Measurements from ENCODE around the gene PCBP3. TPM values are rescaled to one million over a fixed set of nuclear protein-coding genes. Genes with fewer than 3 reads are reported as not detected.
A peak's percentile ranks its signal among the peaks of the same experiment; 100 is the strongest.
"Not testable (repeated sequence)": the region's sequence is repeated elsewhere in the genome, so short reads cannot be mapped to it uniquely, and the experiment has no call there.

Gene PCBP3
- total RNA-seq, 8 experiments from 2014 or later, result 2.5 to 20.9 (median 10.0) TPM

GRCh38 chr21:45814210-45814940 lies 170.8 kb downstream of the PCBP3 start:
- ATAC-seq (replicated peaks in 6 of 8), result not testable (repeated sequence)
- in situ Hi-C loops (cut with MboI; ENCODE audit: low pct_unique_long_range_greater_than_20kb in 2 of 9, low sequenced_read_pairs in 9 of 9, unreplicated experiment in 9 of 9), result loop anchor here in 8 of 9 experiments (10.0 to 25.0 kb wide), 2 partner anchors 252 to 270 kb away; partner anchors contain the start of gene SLC19A1 (in 1 of the 8)

GRCh38 chr21:45815781-45816180 lies 172.3 kb downstream of the PCBP3 start:
- not testable (repeated sequence) for H3K4me3 ChIP-seq; H3K4me1 ChIP-seq (replicated peaks in 1 of 2); ATAC-seq (replicated peaks in 6 of 8); H3K27ac ChIP-seq
- in situ Hi-C loops (cut with MboI; ENCODE audit: low pct_unique_long_range_greater_than_20kb in 2 of 9, low sequenced_read_pairs in 9 of 9, unreplicated experiment in 9 of 9), result loop anchor here in 8 of 9 experiments (10.0 to 25.0 kb wide), 2 partner anchors 253 to 271 kb away; partner anchors contain the start of gene SLC19A1 (in 1 of the 8)

More at GRCh38 chr21:45814210-45814940, 170.8 kb downstream of the PCBP3 start:
- not testable (repeated sequence) for H3K4me3 ChIP-seq; H3K27ac ChIP-seq; H3K4me1 ChIP-seq (replicated peaks in 1 of 2)

DNA sequence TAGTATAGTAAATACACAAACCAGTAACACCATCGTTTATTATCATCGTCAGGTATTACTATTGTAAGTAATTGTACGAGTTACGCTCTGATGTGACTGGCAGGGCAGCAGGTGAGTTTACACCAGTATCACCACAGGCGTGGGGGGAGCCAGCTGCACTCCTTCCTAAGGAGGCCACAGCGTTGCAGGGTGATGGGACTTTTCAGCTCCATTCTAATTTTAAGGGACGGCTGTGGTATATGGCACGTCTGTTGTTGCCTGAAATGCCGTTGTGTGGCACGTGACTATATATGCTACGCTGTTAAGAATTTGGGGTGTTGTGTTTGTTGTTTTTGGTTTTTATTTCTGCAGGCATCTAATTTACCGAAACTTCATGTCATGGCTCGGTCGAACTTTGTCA lies 173.3 kb downstream of the PCBP3 start:
- peaks cover 9 to 10% of the 10 kb centered on the region in 2 donors for H3K4me1 ChIP-seq (replicated peaks in 1 of 2)
- 82 to 100% (median 91%) methylated on average over 1 to 12 of the region's 14 CpGs; no CpG with 5 or more reads in 1 of the 10 experiments for WGBS, 10 experiments
- in situ Hi-C loops (cut with MboI; ENCODE audit: low pct_unique_long_range_greater_than_20kb in 2 of 9, low sequenced_read_pairs in 9 of 9, unreplicated experiment in 9 of 9), result loop anchor here in 8 of 9 experiments (10.0 to 25.0 kb wide), 2 partner anchors 254 to 272 kb away; partner anchors contain the start of gene SLC19A1 (in 1 of the 8)
- no peak for ATAC-seq (replicated peaks in 6 of 8)
- no peak overlapping the region for H3K27ac ChIP-seq
- H3K4me3 ChIP-seq, result no peak overlapping the region

DNA sequence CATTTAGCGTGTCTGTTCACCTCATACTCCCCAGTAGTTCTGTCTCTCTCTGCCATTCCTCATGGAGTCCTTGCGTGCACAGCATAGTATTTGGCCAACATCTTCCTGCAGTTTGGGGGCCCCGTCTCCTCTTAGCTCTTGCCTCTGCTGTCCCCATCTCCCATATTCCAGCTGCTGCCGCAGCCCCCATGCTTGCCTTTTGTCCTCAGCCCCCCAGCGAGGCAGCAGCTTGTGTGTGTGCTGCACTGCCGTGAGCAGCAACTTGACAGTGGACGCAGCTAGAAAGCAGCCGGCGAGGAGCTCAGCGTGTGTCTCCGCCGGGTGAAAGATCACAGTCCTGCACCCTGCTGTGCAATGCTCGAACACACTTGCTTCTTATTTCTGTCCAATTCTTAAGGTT lies 173.8 kb downstream of the PCBP3 start:
- no peak for ATAC-seq (replicated peaks in 6 of 8)
- WGBS, 10 experiments, result 20 to 100% (median 54%) methylated on average over 1 to 11 of the region's 13 CpGs; no CpG with 5 or more reads in 1 of the 10 experiments
- Histone ChIP-seq H3K27ac (no peak overlapping the region), H3K4me1 (replicated peaks in 1 of 2) (peaks cover 11 to 15% of the 10 kb centered on the region in 2 donors), H3K4me3 (no peak overlapping the region)
- in situ Hi-C loops (cut with MboI; ENCODE audit: low pct_unique_long_range_greater_than_20kb in 2 of 9, low sequenced_read_pairs in 9 of 9, unreplicated experiment in 9 of 9), result loop anchor here in 8 of 9 experiments (10.0 to 25.0 kb wide), 2 partner anchors 255 to 273 kb away; partner anchors contain the start of gene SLC19A1 (in 1 of the 8)

DNA sequence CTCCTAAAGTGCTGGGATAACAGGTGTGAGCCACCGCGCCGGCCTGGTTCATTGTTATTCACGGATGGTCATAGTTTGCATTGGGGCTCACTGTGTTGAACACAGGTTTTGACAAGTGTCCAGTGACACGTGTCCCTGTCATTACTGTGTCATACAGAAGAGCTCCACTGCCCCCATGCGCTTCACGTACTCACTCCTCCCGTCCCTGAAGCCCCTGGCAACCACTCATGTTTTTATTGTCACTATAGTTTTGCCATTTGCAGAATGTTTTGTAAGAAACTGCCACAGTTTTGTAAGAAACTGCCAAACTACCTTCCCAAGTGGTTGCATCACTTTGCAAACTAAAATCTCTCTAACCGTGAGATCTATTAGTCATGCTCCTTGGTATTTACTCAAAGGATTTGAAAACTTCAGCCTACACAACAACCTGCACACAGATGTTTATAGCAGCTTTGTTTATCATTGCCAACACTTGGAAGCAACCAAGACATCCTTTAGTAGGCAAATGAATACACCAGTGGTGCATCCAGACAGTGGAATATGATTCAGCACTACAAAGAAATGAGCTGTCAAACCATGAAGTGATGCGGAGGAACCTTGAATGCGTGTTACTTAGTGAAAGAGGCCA lies 174.9 kb downstream of the PCBP3 start:
- WGBS, 10 experiments, result 42 to 94% (median 76%) methylated on average over 3 to 9 of the region's 11 CpGs; no CpG with 5 or more reads in 2 of the 10 experiments
- Histone ChIP-seq H3K4me3 (no peak overlapping the region), H3K4me1 (replicated peaks in 1 of 2) (peaks cover 11 to 15% of the 10 kb centered on the region in 2 donors), H3K27ac (no peak overlapping the region)
- in situ Hi-C loops (cut with MboI; ENCODE audit: low pct_unique_long_range_greater_than_20kb in 2 of 9, low sequenced_read_pairs in 9 of 9, unreplicated experiment in 9 of 9), result loop anchor here in 8 of 9 experiments (10.0 to 25.0 kb wide), 2 partner anchors 256 to 274 kb away; partner anchors contain the start of gene SLC19A1 (in 1 of the 8)
- peak in 1 of 8 experiments; percentile 21 for ATAC-seq (replicated peaks in 6 of 8)

GRCh38 chr21:45818904-45819285 lies 175.4 kb downstream of the PCBP3 start:
- WGBS, 10 experiments, result 18 to 96% (median 70%) methylated on average over 1 to 6 of the region's 8 CpGs; no CpG with 5 or more reads in 3 of the 10 experiments
- in situ Hi-C loops (cut with MboI; ENCODE audit: low pct_unique_long_range_greater_than_20kb in 2 of 9, low sequenced_read_pairs in 9 of 9, unreplicated experiment in 9 of 9), result loop anchor here in 8 of 9 experiments (10.0 to 25.0 kb wide), 2 partner anchors 257 to 274 kb away; partner anchors contain the start of gene SLC19A1 (in 1 of the 8)
- peaks cover 11 to 15% of the 10 kb centered on the region in 2 donors for H3K4me1 ChIP-seq (replicated peaks in 1 of 2)
- peak in 1 of 8 experiments; percentile 22 for ATAC-seq (replicated peaks in 6 of 8)
- H3K4me3 ChIP-seq, result no peak overlapping the region
- no peak overlapping the region for H3K27ac ChIP-seq

- ATAC-seq (replicated peaks in 6 of 8), result peak in 1 of 8 experiments; percentile 5
- H3K27ac ChIP-seq, result no peak overlapping the region
- H3K4me3 ChIP-seq, result no peak overlapping the region
- H3K4me1 ChIP-seq (replicated peaks in 1 of 2), result peaks cover 11 to 18% of the 10 kb centered on the region in 2 donors
- in situ Hi-C loops (cut with MboI; ENCODE audit: low pct_unique_long_range_greater_than_20kb in 2 of 9, low sequenced_read_pairs in 9 of 9, unreplicated experiment in 9 of 9), result loop anchor here in 8 of 9 experiments (10.0 to 25.0 kb wide), 2 partner anchors 257 to 275 kb away; partner anchors contain the start of gene SLC19A1 (in 1 of the 8)
- 87 to 100% (median 94%) methylated on average over 1 to 7 of the region's 18 CpGs; no CpG with 5 or more reads in 4 of the 10 experiments for WGBS, 10 experiments
Observed at GRCh38 chr21:45819478-45820170, 176.1 kb downstream of the PCBP3 start.

GRCh38 chr21:45820171-45821091 lies 176.9 kb downstream of the PCBP3 start:
- H3K4me3 ChIP-seq, result no peak overlapping the region
- in situ Hi-C loops (cut with MboI; ENCODE audit: low pct_unique_long_range_greater_than_20kb in 2 of 9, low sequenced_read_pairs in 9 of 9, unreplicated experiment in 9 of 9), result loop anchor here in 7 of 9 experiments (25.0 kb wide), 1 partner anchor 258 kb away; no protein-coding TSS in a partner anchor
- peaks cover 11 to 20% of the 10 kb centered on the region in 2 donors for H3K4me1 ChIP-seq (replicated peaks in 1 of 2)
- peak; percentile 93 to 98 (median 96) for ATAC-seq (replicated peaks in 6 of 8)
- WGBS, 10 experiments, result 28 to 90% (median 70%) methylated on average over 2 to 11 of the region's 31 CpGs; no CpG with 5 or more reads in 4 of the 10 experiments
- H3K27ac ChIP-seq, result no peak overlapping the region

DNA sequence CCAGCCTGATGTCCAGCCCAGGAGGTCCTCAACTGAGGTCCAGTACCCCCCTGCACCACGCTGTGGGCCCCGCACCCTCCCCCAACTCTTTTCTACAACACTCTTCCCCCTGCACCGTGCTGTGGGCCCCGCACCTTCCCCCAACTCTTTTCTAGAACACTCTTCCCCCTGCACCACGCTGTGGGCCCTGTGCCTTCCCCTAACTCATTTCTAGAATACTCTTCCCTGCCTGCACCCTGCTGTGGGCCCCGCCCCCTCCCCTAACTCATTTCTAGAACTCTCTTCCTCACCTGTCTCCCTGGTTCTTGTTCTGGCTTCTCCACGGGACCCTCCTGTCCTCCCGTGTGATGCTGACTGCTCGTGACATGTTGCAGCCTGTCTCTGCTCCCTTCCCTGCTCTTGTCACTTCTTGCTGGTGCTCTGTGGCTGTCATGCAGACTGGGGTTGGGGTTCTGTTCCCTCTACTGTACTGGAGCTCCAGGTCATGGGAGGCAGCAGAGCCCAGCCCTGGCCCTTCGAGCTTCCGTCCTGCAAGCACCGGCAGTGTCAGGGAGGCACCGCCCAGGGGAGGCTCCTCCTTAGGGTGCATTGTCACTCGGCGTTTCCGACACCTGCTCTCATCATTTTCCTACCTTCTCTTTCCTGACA lies 177.9 kb downstream of the PCBP3 start:
- ATAC-seq (replicated peaks in 6 of 8), result no peak
- Histone ChIP-seq H3K4me3 (no peak overlapping the region), H3K4me1 (replicated peaks in 1 of 2) (peaks cover 11 to 20% of the 10 kb centered on the region in 2 donors), H3K27ac (no peak overlapping the region)
- WGBS, 10 experiments, result 80 to 100% (median 86%) methylated on average over 1 to 3 of the region's 16 CpGs; no CpG with 5 or more reads in 6 of the 10 experiments
- in situ Hi-C loops (cut with MboI; ENCODE audit: low pct_unique_long_range_greater_than_20kb in 2 of 9, low sequenced_read_pairs in 9 of 9, unreplicated experiment in 9 of 9), result loop anchor here in 7 of 9 experiments (25.0 kb wide), 1 partner anchor 259 kb away; no protein-coding TSS in a partner anchor

GRCh38 chr21:45821998-45822397 lies 178.5 kb downstream of the PCBP3 start:
- WGBS, 10 experiments, result 62 to 97% (median 86%) methylated on average over 1 to 7 of the region's 9 CpGs; no CpG with 5 or more reads in 2 of the 10 experiments
- H3K4me3 ChIP-seq, result no peak overlapping the region
- peaks cover 11 to 20% of the 10 kb centered on the region in 2 donors for H3K4me1 ChIP-seq (replicated peaks in 1 of 2)
- in situ Hi-C loops (cut with MboI; ENCODE audit: low pct_unique_long_range_greater_than_20kb in 2 of 9, low sequenced_read_pairs in 9 of 9, unreplicated experiment in 9 of 9), result loop anchor here in 7 of 9 experiments (25.0 kb wide), 1 partner anchor 260 kb away; no protein-coding TSS in a partner anchor
- H3K27ac ChIP-seq, result no peak overlapping the region
- no peak for ATAC-seq (replicated peaks in 6 of 8)

All from motor neuron (in vitro differentiated cells).